NCI-H2171 (cell line): ENCODE measurements around the gene SLC43A3.

Experiments
- DNase-seq: peaks from one replicate; lab custom pipeline; 2025; lab: John Stamatoyannopoulos, UW

Gene SLC43A3

DNA sequence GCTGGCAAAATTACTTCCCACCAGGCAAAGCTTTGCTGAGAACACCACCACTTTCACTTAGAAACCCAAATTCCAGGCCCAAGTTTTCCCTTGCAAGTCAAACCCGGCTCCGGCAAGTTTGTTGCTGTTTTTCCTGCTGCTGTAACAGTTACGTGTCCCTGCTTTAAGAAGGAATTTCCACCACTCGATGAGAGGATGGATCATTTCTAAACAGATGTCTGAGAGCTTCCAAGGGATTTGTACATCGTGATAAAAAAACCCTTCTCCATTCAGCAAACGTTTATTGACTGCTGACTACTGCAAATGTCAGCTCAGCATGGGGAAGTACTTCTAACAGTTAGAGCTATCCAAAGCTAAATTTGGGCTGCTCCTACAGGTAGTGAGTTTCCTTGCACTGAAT is 69.1 kb downstream of the SLC43A3 start:
- DNase-seq: no peak

DNA sequence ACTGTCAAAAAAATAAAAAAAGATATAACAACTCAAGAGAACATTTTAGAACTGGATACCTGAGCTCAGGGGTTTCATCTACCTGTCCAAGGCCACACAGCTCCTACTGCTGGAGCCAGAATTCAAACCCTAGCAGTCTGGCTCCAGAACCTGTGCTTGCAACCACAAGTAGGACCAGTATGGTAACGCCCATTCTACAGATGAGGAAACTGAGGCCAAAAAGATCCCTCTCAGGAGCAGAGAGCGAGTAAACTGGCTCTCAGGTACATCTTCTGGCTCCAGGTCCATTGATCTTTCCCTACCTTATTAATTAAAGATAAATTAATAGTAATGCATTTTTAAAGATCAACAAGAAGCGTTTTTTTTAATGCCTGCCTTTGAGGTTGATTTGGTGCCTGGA is 69.6 kb downstream of the SLC43A3 start:
- no peak for DNase-seq
